ENCODE measurements around the gene UBE2E2.

UBE2E2 gene

DNA sequence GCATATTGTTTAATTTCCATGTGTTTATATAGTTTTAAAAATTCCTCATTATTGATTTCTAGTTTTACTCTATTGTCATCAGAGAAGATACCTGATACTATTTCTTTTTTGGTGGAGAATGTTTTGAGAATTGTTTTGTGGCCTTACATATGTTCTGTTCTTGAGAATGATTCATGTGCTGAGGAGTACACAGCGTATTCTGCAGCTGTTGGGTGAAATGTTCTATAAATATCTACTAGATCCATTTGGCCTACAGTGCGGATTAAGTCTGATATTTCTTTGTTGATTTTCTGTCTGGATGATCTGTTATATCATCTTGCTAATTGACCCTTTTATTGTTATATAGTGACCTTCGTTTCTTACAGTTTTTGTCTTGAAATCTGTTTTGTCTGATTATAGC is 109.7 kb downstream of the UBE2E2 start:
- Histone ChIP-seq H3K4me1 (ENCODE audit: control insufficient read depth in 1 of 2, insufficient read depth in 2 of 2, low read length in 2 of 2) (peaks cover 0 to 5% of the 10 kb centered on the region in 2 donors), H3K27me3 (ENCODE audit: low read depth, low read length) (no peaks in the 10 kb centered on the region), H3K4me3 (ENCODE audit: low read depth in 1 of 2, low read length in 2 of 2) (no peak overlapping the region), H3K9me3 (ENCODE audit: control insufficient read depth in 1 of 2, low read length in 2 of 2) (no peaks in the 10 kb centered on the region), H3K27ac (ENCODE audit: low read length) (no peak overlapping the region), H3K36me3 (ENCODE audit: control insufficient read depth in 1 of 2, insufficient read depth in 2 of 2, low read length in 2 of 2) (no peaks in the 10 kb centered on the region)

DNA sequence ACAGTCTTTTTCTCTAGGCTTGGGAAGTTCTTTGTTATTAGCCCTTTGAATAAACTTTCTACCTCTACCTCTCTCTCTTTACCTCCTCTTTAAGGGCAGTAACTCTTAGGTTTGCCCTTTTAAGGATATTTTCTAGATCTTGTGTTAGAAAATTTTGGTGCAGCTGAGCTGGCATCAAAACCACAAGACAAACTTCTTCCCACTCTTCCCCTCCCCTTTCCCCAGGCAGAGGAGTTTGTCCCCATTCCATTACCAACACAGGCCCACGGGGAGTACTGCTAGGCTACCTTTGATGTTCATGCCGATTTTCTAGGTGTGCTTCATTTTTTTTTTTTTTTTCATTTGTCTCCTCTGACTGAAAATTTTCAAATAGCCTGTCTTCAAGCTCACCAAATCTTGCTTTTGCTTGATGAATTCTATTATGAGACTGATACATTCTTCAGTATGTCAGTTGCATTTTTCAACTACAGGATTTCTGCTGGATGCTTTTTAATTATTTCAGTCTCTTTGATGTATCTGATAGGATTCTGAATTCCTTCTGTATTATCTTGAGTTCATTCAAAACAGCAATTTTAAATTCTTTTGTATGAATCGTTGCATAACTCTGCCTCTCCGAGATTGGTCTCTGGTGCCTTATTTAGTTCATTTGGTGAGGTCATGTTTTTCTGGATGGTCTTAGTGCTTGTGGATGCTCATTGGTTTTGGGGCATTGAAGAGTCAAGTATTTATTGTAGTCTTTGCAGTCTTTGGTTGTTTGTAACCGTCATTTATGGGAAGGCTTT is 112.0 kb downstream of the UBE2E2 start:
- Histone ChIP-seq H3K27ac (ENCODE audit: low read length) (no peak overlapping the region), H3K4me3 (ENCODE audit: low read depth in 1 of 2, low read length in 2 of 2) (no peak overlapping the region), H3K4me1 (ENCODE audit: control insufficient read depth in 1 of 2, insufficient read depth in 2 of 2, low read length in 2 of 2) (peaks cover 0 to 5% of the 10 kb centered on the region in 2 donors), H3K36me3 (ENCODE audit: control insufficient read depth in 1 of 2, insufficient read depth in 2 of 2, low read length in 2 of 2) (no peaks in the 10 kb centered on the region), H3K9me3 (ENCODE audit: control insufficient read depth in 1 of 2, low read length in 2 of 2) (no peaks in the 10 kb centered on the region), H3K27me3 (ENCODE audit: low read depth, low read length) (no peaks in the 10 kb centered on the region)

DNA sequence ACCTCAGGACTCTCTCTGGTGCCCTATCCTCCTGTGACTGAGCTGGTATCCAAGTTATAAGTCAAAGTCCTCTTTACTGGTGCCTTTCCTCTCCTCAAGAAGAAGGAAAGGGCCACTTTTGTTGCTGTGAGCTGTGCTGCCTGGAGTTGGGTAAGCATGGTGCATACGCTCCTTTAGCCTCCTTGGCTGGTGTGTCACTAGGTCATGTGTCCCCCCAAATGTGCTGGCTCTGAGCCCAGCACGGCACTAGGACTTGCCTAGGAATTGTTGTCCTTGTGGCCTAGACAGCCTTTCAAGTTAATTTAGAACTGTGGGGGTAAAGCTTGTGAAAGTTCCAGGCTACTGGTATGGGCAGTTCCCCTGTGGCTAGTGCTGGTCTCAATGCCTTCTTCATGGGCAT is 113.8 kb downstream of the UBE2E2 start:
- H3K27ac ChIP-seq (ENCODE audit: low read length): no peak overlapping the region

DNA sequence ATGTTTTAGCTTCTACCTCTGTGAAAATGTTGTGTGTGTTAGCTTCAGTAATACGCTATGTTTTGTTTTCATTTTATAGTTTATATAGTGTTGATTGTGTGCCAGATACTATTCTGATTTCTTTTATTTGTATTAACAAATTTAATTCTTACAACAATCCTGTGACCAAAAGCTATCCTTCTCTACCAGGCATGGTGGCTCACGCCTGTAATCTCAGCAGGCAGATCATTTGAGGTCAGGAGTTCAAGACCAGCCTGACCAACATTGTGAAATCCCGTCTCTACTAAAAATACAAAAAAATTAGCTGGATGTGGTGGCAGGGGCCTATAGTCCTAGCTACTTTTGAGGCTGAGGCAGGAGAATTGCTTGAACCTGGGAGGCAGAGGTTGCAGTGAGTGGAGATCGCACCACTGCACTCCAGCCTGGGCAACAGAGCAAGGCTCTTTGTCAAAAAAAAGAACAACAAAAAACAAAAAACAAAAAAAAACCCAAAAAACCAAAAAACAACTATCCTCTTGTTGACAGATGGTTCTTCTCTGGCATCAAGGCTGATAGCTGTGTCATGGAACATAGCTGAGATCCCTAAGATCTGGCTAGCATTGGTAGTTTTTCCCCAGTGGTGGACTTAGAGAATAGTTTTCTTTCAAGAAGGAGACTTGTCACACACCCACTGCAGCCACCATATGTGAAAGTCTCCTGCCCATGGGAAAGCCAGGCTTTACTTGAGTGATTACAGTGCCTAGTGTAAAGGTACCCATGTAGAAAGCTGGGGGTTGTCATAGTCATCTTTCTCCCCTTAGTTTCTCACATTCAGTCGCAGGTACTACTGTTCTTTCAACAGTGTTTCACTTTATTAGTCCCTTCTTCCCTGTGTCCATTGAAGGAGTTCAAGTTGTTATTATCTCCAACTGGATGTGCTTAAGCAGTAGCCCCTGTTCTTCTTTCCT is 116.5 kb downstream of the UBE2E2 start:
- Histone ChIP-seq H3K27me3 (ENCODE audit: low read depth, low read length) (no peaks in the 10 kb centered on the region), H3K36me3 (ENCODE audit: control insufficient read depth in 1 of 2, insufficient read depth in 2 of 2, low read length in 2 of 2) (no peaks in the 10 kb centered on the region), H3K4me3 (ENCODE audit: low read depth in 1 of 2, low read length in 2 of 2) (no peak overlapping the region), H3K27ac (ENCODE audit: low read length) (no peak overlapping the region), H3K4me1 (ENCODE audit: control insufficient read depth in 1 of 2, insufficient read depth in 2 of 2, low read length in 2 of 2) (no peaks in the 10 kb centered on the region), H3K9me3 (ENCODE audit: control insufficient read depth in 1 of 2, low read length in 2 of 2) (no peaks in the 10 kb centered on the region)

More for the DNA sequence above, 113.8 kb downstream of the UBE2E2 start:
- H3K27me3 ChIP-seq (ENCODE audit: low read depth, low read length): no peaks in the 10 kb centered on the region
- no peak overlapping the region for H3K4me3 ChIP-seq (ENCODE audit: low read depth in 1 of 2, low read length in 2 of 2)
- H3K36me3 ChIP-seq (ENCODE audit: control insufficient read depth in 1 of 2, insufficient read depth in 2 of 2, low read length in 2 of 2): no peaks in the 10 kb centered on the region
- no peaks in the 10 kb centered on the region for H3K9me3 ChIP-seq (ENCODE audit: control insufficient read depth in 1 of 2, low read length in 2 of 2)
- H3K4me1 ChIP-seq (ENCODE audit: control insufficient read depth in 1 of 2, insufficient read depth in 2 of 2, low read length in 2 of 2): peaks cover 0 to 5% of the 10 kb centered on the region in 2 donors

DNA sequence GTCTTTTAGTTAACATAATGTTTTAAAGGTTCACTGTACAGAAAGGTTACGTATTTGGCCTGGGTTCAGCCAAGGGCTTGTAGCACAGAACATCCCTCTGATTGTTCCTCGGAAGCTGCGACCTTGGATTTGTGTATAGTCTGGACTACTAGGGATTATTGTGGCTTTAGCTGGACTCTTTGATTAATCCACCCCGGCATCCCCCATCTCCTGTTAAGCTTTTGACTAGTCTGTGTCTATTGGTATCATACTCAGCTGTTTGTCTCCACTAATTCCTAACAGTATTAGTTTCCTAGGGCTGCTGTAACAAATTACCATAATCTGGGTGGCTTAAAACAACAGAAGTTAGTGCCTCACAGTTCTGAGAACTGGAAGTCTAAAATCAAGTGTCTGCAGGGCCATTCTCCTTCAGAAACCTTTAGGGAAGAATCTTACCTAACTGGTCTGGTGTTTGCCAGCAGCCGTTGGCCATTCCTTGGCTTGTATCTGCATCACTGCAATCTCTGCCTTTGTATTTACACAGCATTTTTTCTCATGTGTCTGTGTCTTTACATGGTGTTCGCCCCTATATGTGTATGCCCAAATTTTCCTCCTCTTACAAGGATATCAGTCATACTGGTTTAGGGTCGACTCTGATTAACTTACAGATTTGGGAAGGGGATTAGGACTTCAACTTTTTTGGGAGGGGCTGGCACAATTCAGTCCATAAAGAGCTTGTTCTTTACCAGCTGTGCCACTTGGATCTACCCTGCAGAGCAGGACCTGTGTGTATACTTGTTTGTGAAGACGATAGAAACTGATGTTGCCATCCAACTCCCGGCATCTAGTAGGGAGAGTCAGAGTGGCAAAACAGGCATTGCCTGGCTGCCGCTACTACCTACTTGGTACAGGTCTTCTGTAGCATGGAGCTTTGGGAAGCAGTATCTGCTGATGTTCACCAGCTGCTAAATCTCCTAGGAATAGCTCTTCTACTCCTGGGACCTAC is 117.8 kb downstream of the UBE2E2 start:
- Histone ChIP-seq H3K4me1 (ENCODE audit: control insufficient read depth in 1 of 2, insufficient read depth in 2 of 2, low read length in 2 of 2) (no peaks in the 10 kb centered on the region), H3K27me3 (ENCODE audit: low read depth, low read length) (no peaks in the 10 kb centered on the region), H3K27ac (ENCODE audit: low read length) (no peak overlapping the region), H3K36me3 (ENCODE audit: control insufficient read depth in 1 of 2, insufficient read depth in 2 of 2, low read length in 2 of 2) (no peaks in the 10 kb centered on the region), H3K9me3 (ENCODE audit: control insufficient read depth in 1 of 2, low read length in 2 of 2) (no peaks in the 10 kb centered on the region), H3K4me3 (ENCODE audit: low read depth in 1 of 2, low read length in 2 of 2) (no peak overlapping the region)

DNA sequence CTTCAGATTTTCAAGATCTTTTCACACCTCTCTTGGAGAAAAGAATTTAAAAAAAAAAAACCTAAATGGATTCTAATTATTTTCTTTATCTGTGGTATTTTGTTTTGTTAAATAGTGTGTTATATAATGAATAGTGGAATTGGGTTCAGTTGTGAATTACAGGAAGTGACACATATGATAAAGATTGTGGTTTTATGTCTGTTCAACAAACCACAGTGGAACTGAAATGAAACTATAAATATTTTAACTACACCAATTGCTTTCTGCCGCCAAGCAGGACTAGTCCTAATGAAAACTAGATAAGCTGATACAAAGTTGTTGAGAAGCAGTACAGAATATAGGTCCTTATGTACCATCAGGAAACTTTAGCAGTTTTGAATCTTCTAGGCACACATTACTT is 121.6 kb downstream of the UBE2E2 start:
- Histone ChIP-seq H3K9me3 (ENCODE audit: control insufficient read depth in 1 of 2, low read length in 2 of 2) (no peaks in the 10 kb centered on the region), H3K36me3 (ENCODE audit: control insufficient read depth in 1 of 2, insufficient read depth in 2 of 2, low read length in 2 of 2) (no peaks in the 10 kb centered on the region), H3K27ac (ENCODE audit: low read length) (no peak overlapping the region), H3K4me3 (ENCODE audit: low read depth in 1 of 2, low read length in 2 of 2) (no peak overlapping the region), H3K27me3 (ENCODE audit: low read depth, low read length) (no peaks in the 10 kb centered on the region), H3K4me1 (ENCODE audit: control insufficient read depth in 1 of 2, insufficient read depth in 2 of 2, low read length in 2 of 2) (no peaks in the 10 kb centered on the region)

DNA sequence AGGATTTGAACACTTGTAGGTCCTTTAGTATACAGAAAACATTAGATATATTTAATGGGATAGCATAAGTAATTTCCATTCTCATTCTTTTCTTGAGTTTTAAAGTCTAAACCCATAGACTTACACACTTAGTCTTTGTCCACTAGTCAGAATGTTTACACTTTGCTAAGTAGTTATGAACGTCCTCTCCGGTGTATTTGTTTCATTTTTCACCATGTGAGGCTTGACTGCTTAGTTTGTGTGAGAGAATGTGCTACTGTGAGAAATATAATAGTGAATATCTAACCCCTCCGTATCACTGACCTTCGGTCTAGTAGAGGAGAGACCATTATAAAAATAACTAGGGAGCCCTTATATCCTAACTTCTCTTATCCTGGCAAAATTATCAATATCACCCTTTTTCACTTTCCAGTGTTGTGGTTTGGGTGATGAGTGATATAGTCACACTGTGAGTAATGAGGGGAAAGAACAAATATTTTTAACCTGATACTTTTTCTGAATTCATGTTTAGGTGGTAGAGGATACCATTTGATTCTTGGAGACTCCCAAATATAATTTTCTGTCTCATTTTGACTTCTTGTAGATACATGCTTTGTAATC is 122.4 kb downstream of the UBE2E2 start:
- Histone ChIP-seq H3K9me3 (ENCODE audit: control insufficient read depth in 1 of 2, low read length in 2 of 2) (no peaks in the 10 kb centered on the region), H3K27ac (ENCODE audit: low read length) (no peak overlapping the region), H3K4me3 (ENCODE audit: low read depth in 1 of 2, low read length in 2 of 2) (no peak overlapping the region), H3K27me3 (ENCODE audit: low read depth, low read length) (no peaks in the 10 kb centered on the region), H3K4me1 (ENCODE audit: control insufficient read depth in 1 of 2, insufficient read depth in 2 of 2, low read length in 2 of 2) (no peaks in the 10 kb centered on the region), H3K36me3 (ENCODE audit: control insufficient read depth in 1 of 2, insufficient read depth in 2 of 2, low read length in 2 of 2) (no peaks in the 10 kb centered on the region)

DNA sequence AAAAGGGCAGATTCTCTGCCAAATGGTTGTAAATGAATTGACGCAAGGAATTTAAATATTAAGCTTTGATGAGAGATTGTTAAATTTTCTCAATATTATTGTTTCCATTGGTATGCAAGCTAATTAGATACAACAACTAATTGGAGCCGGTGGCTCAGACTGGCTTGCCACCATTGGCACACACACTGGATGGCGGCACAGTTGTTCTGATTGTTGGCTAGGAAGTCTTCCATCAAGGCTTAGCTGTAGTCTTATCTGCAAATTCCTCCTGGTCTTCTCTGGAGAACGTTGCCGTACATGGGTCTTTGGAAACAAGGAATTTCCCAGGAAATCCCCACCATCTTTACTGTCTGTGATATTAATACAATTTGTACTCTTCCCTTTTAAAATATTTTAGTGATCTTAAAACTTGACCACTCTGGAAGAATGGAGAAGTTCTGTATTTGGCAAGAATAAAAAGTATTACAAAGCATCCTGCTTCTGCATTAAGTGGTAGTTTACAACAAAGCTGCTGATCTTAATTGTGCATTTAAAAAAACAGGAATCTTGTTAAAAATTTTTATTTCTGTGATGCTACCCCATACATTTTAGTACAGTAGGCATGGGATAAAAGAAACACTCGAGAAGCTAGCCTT is 126.5 kb downstream of the UBE2E2 start:
- H3K4me1 ChIP-seq (ENCODE audit: control insufficient read depth in 1 of 2, insufficient read depth in 2 of 2, low read length in 2 of 2): no peaks in the 10 kb centered on the region
- no peaks in the 10 kb centered on the region for H3K27me3 ChIP-seq (ENCODE audit: low read depth, low read length)
- no peaks in the 10 kb centered on the region for H3K36me3 ChIP-seq (ENCODE audit: control insufficient read depth in 1 of 2, insufficient read depth in 2 of 2, low read length in 2 of 2)
- no peak overlapping the region for H3K4me3 ChIP-seq (ENCODE audit: low read depth in 1 of 2, low read length in 2 of 2)
- H3K9me3 ChIP-seq (ENCODE audit: control insufficient read depth in 1 of 2, low read length in 2 of 2): no peaks in the 10 kb centered on the region
- no peak overlapping the region for H3K27ac ChIP-seq (ENCODE audit: low read length)

DNA sequence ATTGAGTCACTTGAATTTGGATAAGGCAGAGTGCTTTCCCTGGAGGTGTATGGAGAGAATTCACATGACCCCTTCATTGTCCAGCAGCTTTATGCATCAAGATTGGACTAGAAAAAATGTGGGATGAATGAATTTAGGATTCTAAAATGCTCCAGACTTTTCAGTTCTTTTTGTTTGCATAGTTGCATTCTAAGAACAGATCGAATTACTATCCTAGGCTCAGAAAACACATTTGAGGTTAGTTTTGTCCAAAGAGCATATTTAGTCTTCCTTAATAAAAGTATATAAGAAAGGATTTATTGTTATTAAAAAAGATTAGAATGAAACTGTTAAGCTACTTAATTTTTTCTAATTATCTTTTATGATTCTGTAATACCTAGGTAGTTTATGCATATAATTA is 127.4 kb downstream of the UBE2E2 start:
- Histone ChIP-seq H3K4me3 (ENCODE audit: low read depth in 1 of 2, low read length in 2 of 2) (no peak overlapping the region), H3K9me3 (ENCODE audit: control insufficient read depth in 1 of 2, low read length in 2 of 2) (no peaks in the 10 kb centered on the region), H3K27me3 (ENCODE audit: low read depth, low read length) (no peaks in the 10 kb centered on the region), H3K27ac (ENCODE audit: low read length) (no peak overlapping the region), H3K4me1 (ENCODE audit: control insufficient read depth in 1 of 2, insufficient read depth in 2 of 2, low read length in 2 of 2) (no peaks in the 10 kb centered on the region), H3K36me3 (ENCODE audit: control insufficient read depth in 1 of 2, insufficient read depth in 2 of 2, low read length in 2 of 2) (no peaks in the 10 kb centered on the region)

DNA sequence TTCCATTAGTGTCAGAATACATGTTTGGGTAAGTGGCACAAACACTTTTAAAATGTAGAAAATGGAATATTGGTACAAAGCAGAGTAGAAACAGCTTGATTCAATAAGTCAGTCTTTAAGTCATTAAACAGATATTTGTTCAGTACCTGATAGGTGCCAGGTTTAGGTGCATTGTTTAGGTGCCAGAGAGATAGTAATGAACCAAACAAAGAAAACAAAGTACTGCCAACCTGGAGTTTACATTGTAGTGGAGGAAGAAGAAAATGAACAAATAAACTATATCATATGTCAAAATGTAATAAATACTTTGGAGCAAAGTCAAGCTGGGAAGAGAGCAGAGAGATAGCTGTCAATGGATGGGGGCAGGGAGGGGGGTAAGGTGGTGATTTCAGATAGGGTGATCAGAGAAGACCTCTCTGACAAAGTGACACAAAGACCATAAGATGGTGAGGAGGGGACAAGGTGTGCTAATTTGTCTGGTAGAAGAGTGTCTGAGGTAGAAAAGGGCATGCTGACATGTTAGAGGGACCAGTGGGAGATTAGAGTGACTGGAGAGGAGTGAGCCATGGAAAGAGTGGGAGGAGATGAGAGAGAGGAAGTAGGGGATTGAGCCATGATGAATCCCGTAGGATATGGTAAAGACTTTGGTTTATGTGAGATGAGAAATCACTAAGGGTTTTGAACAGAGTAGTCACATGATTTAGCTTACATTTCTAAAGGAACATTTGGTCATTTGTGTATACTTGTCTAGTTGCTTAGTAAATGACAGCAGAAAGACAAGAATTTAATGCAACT is 128.2 kb downstream of the UBE2E2 start:
- H3K4me3 ChIP-seq (ENCODE audit: low read depth in 1 of 2, low read length in 2 of 2): no peak overlapping the region
- no peaks in the 10 kb centered on the region for H3K9me3 ChIP-seq (ENCODE audit: control insufficient read depth in 1 of 2, low read length in 2 of 2)
- no peaks in the 10 kb centered on the region for H3K4me1 ChIP-seq (ENCODE audit: control insufficient read depth in 1 of 2, insufficient read depth in 2 of 2, low read length in 2 of 2)
- H3K27me3 ChIP-seq (ENCODE audit: low read depth, low read length): no peaks in the 10 kb centered on the region
- no peak overlapping the region for H3K27ac ChIP-seq (ENCODE audit: low read length)
- H3K36me3 ChIP-seq (ENCODE audit: control insufficient read depth in 1 of 2, insufficient read depth in 2 of 2, low read length in 2 of 2): no peaks in the 10 kb centered on the region
